GM21515 (cell line): ENCODE data around the gene PITPNC1.
A peak's percentile ranks its signal among the peaks of the same experiment; 100 is the strongest.
"Not testable (repeated sequence)": the region's sequence is repeated elsewhere in the genome, so short reads cannot be mapped to it uniquely, and the experiment has no call there.

Experiments used
- ATAC-seq: cut with Tn5 transposase; IDR thresholded peaks from one replicate; pipeline ENCODE4 v1.9.1; 2021; ENCODE audit not compliant: unreplicated experiment

The PITPNC1 gene

GRCh38 chr17:67570797-67571196, 193.7 kb downstream of the PITPNC1 start:
- ATAC-seq: no peak

- no peak for ATAC-seq
Observed at GRCh38 chr17:67571478-67571877, 194.4 kb downstream of the PITPNC1 start.

GRCh38 chr17:67573987-67574657, 197.0 kb downstream of the PITPNC1 start:
- ATAC-seq: no peak

- ATAC-seq: peak; percentile 43
Observed at GRCh38 chr17:67574658-67575293, 197.7 kb downstream of the PITPNC1 start.

- ATAC-seq: peak; percentile 20
Observed at GRCh38 chr17:67575325-67575724, 198.2 kb downstream of the PITPNC1 start.

- ATAC-seq: no peak
Observed at GRCh38 chr17:67576471-67577115, 199.5 kb downstream of the PITPNC1 start.

- ATAC-seq: no peak
Observed at GRCh38 chr17:67577429-67578141, 200.5 kb downstream of the PITPNC1 start.

- ATAC-seq: peak; percentile 37
Observed at GRCh38 chr17:67578142-67578457, 201.0 kb downstream of the PITPNC1 start.

GRCh38 chr17:67578679-67579405, 201.8 kb downstream of the PITPNC1 start:
- not testable (repeated sequence) for ATAC-seq

- ATAC-seq: no peak
Observed at GRCh38 chr17:67582673-67583081, 205.6 kb downstream of the PITPNC1 start.

GRCh38 chr17:67585077-67585602, 208.1 kb downstream of the PITPNC1 start:
- no peak for ATAC-seq

- no peak for ATAC-seq
Observed at GRCh38 chr17:67588326-67588725, 211.2 kb downstream of the PITPNC1 start.

GRCh38 chr17:67594115-67594880, 217.2 kb downstream of the PITPNC1 start:
- ATAC-seq: peak; percentile 56

- ATAC-seq: no peak
Observed at GRCh38 chr17:67600408-67600807, 223.3 kb downstream of the PITPNC1 start.

GRCh38 chr17:67601897-67602296, 224.8 kb downstream of the PITPNC1 start:
- ATAC-seq: no peak

GRCh38 chr17:67602444-67602843, 225.4 kb downstream of the PITPNC1 start:
- no peak for ATAC-seq

- ATAC-seq: no peak
Observed at GRCh38 chr17:67602974-67603373, 225.9 kb downstream of the PITPNC1 start.

GRCh38 chr17:67605256-67605912, 228.3 kb downstream of the PITPNC1 start:
- ATAC-seq: no peak

- no peak for ATAC-seq
Observed at GRCh38 chr17:67606471-67606870, 229.4 kb downstream of the PITPNC1 start.
